ENCODE measurements around the gene SARS2.

DNA sequence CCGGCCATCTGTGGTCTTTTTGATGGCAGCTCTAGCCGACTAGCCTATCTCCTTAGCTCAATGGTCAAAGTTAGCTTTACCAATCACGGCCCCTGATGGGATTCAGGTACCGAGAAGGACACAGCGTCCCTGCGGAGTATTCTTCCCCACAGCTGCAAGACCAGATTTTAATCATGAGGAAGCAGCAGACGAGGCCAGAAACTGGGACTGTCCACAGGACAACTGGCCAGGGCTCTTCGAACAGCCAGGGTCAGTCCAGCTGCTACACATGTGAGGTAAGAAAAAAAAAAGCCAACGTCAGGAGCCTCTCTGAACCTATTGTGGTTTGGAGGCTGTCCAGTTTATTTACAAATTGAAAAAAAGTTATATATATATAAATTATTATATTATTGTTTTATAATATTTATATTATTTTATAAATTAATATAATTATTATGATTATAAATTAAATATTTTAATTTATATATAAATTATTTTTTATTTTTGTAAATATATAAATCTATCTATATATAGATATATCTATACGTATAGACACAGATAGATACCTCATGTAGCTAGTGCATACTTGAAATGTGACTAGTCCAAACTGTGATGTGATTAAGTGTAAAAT lies 63.3 kb downstream of the SARS2 start:
- TF ChIP-seq, protein P1, sequence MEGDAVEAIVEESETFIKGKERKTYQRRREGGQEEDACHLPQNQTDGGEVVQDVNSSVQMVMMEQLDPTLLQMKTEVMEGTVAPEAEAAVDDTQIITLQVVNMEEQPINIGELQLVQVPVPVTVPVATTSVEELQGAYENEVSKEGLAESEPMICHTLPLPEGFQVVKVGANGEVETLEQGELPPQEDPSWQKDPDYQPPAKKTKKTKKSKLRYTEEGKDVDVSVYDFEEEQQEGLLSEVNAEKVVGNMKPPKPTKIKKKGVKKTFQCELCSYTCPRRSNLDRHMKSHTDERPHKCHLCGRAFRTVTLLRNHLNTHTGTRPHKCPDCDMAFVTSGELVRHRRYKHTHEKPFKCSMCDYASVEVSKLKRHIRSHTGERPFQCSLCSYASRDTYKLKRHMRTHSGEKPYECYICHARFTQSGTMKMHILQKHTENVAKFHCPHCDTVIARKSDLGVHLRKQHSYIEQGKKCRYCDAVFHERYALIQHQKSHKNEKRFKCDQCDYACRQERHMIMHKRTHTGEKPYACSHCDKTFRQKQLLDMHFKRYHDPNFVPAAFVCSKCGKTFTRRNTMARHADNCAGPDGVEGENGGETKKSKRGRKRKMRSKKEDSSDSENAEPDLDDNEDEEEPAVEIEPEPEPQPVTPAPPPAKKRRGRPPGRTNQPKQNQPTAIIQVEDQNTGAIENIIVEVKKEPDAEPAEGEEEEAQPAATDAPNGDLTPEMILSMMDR (IDR thresholded peaks at IDR 0.05) = no peak
- no peak for TF ChIP-seq POLR2A (IDR thresholded peaks at IDR 0.05)
